ENCODE measurements around the gene SCYGR2. TPM values are rescaled to one million over a fixed set of nuclear protein-coding genes. Genes with fewer than 3 reads are reported as not detected.

The SCYGR2 gene
- total RNA-seq, 1 experiment from 2014 or later: not detected

DNA sequence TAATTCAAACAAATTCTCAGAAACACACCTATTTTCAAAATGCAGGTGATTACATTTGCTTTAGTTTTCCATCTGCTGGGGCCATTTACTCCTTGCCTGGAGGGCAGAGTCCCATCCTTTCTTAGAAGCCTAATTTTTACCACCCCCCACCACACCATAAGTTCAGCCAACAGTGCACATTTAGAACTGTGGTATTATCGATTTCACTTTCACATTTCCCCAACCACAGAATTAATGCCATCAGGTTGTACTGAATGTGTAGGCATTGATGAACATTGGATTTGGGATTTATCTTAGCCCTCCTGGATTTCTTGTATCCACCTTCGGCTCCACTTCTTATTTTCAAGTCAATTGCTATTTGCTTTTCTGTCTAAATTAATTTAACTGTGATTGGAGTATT lies 11.4 kb downstream of the SCYGR2 start:
- intact Hi-C loops (cut with micrococcal nuclease): no loop called here
- Histone ChIP-seq H2AFZ (ENCODE audit: low read length) (no peak overlapping the region), H3K36me3 (ENCODE audit: low read depth, low read length) (no peaks in the 10 kb centered on the region), H3K27me3 (ENCODE audit: low read length) (no peaks in the 10 kb centered on the region), H3K9me2 (replicated peaks; ENCODE audit: low read length) (0 out of 2 replicates have a peak, but pooled peaks cover 2% of the 10 kb centered on the region), H4K20me1 (ENCODE audit: low read length) (no peaks in the 10 kb centered on the region), H3K9me3 (ENCODE audit: low read length) (no peaks in the 10 kb centered on the region), H3K4me3 (ENCODE audit: low read length) (no peak overlapping the region), H3K9ac (ENCODE audit: low read length) (no peak overlapping the region), H3F3A (ENCODE audit: low read length, unreplicated experiment) (no peaks in the 10 kb centered on the region), H3K79me2 (ENCODE audit: low read length) (no peaks in the 10 kb centered on the region), H3K27ac (ENCODE audit: low read length) (no peak overlapping the region), H3K4me2 (ENCODE audit: low read length) (no peak overlapping the region), H3K4me1 (ENCODE audit: insufficient read depth, low read length) (no peaks in the 10 kb centered on the region)
- ChIA-PET CTCF (no interaction called here), POLR2A (ENCODE audit: unreplicated experiment) (no interaction called here)
- no TSS peak for BruUV-seq (replicated peaks)
- DNase-seq (no peak), ATAC-seq (no peak)
- TF ChIP-seq EZH2 (IDR thresholded peaks at IDR 0.05; ENCODE audit: low read length, unreplicated experiment): no peak
- TF ChIP-seq, protein P1, sequence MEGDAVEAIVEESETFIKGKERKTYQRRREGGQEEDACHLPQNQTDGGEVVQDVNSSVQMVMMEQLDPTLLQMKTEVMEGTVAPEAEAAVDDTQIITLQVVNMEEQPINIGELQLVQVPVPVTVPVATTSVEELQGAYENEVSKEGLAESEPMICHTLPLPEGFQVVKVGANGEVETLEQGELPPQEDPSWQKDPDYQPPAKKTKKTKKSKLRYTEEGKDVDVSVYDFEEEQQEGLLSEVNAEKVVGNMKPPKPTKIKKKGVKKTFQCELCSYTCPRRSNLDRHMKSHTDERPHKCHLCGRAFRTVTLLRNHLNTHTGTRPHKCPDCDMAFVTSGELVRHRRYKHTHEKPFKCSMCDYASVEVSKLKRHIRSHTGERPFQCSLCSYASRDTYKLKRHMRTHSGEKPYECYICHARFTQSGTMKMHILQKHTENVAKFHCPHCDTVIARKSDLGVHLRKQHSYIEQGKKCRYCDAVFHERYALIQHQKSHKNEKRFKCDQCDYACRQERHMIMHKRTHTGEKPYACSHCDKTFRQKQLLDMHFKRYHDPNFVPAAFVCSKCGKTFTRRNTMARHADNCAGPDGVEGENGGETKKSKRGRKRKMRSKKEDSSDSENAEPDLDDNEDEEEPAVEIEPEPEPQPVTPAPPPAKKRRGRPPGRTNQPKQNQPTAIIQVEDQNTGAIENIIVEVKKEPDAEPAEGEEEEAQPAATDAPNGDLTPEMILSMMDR (conservative IDR thresholded peaks at IDR 0.05; ENCODE audit: low read depth, low read length): no peak
- TF ChIP-seq EZH2phosphoT487 (IDR thresholded peaks at IDR 0.05; ENCODE audit: borderline replicate concordance, low read length): no peak

DNA sequence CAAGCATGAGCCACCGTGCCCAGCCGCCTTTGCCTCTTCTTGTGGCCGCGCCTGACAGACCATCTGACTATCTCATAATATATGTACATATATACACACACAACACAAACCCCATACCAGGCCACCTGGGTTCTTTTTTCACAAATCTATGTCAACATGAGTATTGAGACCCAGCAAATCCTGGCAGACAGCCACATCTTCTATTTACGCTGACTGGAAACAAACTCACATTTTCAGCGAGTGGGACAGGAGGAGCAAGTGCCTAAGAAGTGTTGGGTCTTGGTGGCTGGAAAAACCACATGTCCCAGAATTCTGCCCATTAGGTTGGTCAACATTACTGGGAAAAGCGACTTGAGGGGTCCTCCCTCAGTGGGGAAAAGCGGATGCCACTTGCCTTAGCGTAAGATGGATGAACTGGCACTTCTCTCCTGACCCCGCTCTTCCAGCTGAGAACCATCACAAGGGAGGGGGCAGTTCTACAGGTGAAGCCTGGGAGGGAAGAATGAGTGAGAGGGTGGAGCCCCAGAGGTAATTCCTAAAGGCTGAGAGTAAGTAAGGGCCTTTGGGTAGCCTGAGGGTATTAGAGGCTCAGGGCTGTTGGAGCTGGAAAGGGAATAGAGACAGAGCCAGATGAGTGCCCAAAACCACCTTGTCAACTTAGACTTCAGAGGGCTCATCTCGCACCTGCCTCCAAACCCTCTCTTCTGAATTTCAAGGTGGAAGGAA lies 14.0 kb downstream of the SCYGR2 start:
- no peak overlapping the region for H3K9ac ChIP-seq (ENCODE audit: low read length)
- H3K9me3 ChIP-seq (ENCODE audit: low read length): no peaks in the 10 kb centered on the region
- H3K27ac ChIP-seq (ENCODE audit: low read length): no peak overlapping the region
- H3K4me1 ChIP-seq (ENCODE audit: insufficient read depth, low read length): no peaks in the 10 kb centered on the region
- H3K4me3 ChIP-seq (ENCODE audit: low read length): no peak overlapping the region
- ChIA-PET POLR2A (ENCODE audit: unreplicated experiment) (no interaction called here), CTCF (no interaction called here)
- H3K9me2 ChIP-seq (replicated peaks; ENCODE audit: low read length): 0 out of 2 replicates have a peak, but pooled peaks cover 2% of the 10 kb centered on the region
- intact Hi-C loops (cut with micrococcal nuclease): no loop called here
- H3K4me2 ChIP-seq (ENCODE audit: low read length): no peak overlapping the region
- no peaks in the 10 kb centered on the region for H3K79me2 ChIP-seq (ENCODE audit: low read length)
- no peak for TF ChIP-seq EZH2 (IDR thresholded peaks at IDR 0.05; ENCODE audit: low read length, unreplicated experiment)
- TF ChIP-seq, protein P1 (conservative IDR thresholded peaks at IDR 0.05; ENCODE audit: low read depth, low read length): no peak
- no peak for TF ChIP-seq EZH2phosphoT487 (IDR thresholded peaks at IDR 0.05; ENCODE audit: borderline replicate concordance, low read length)
- no TSS peak for BruUV-seq (replicated peaks)
- H3K36me3 ChIP-seq (ENCODE audit: low read depth, low read length): no peaks in the 10 kb centered on the region
- ATAC-seq (no peak), DNase-seq (no peak)
- H4K20me1 ChIP-seq (ENCODE audit: low read length): no peaks in the 10 kb centered on the region
- H2AFZ ChIP-seq (ENCODE audit: low read length): no peak overlapping the region
- no peaks in the 10 kb centered on the region for H3F3A ChIP-seq (ENCODE audit: low read length, unreplicated experiment)
- no peaks in the 10 kb centered on the region for H3K27me3 ChIP-seq (ENCODE audit: low read length)

DNA sequence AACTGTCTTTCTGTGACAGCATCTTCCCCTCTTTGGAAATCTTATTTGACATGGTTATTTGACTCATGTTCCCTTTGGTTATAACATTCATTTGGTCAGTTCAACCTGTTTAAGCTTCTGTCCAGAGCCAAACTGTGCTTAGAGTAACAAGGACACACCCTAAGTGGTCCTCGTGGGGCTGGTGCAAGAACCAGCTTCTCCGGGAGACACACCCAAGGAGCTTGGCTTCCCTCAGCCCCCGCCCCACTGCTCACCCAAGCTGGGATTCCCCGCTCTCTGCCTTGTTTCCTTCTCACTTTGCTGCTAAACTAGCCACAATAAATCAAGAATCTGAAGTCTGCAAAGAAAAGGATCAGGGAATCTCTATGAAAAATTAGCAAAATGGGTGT lies 14.6 kb downstream of the SCYGR2 start:
- H4K20me1 ChIP-seq (ENCODE audit: low read length): no peaks in the 10 kb centered on the region
- no peak overlapping the region for H3K9ac ChIP-seq (ENCODE audit: low read length)
- no peak overlapping the region for H3K4me2 ChIP-seq (ENCODE audit: low read length)
- no peaks in the 10 kb centered on the region for H3K27me3 ChIP-seq (ENCODE audit: low read length)
- no peak overlapping the region for H3K27ac ChIP-seq (ENCODE audit: low read length)
- H3K79me2 ChIP-seq (ENCODE audit: low read length): no peaks in the 10 kb centered on the region
- CTCF ChIA-PET: no interaction called here
- TF ChIP-seq EZH2 (IDR thresholded peaks at IDR 0.05; ENCODE audit: low read length, unreplicated experiment) (no peak), EZH2phosphoT487 (IDR thresholded peaks at IDR 0.05; ENCODE audit: borderline replicate concordance, low read length) (no peak)
- TF ChIP-seq, protein P1 (conservative IDR thresholded peaks at IDR 0.05; ENCODE audit: low read depth, low read length): no peak
- H2AFZ ChIP-seq (ENCODE audit: low read length): no peak overlapping the region
- H3F3A ChIP-seq (ENCODE audit: low read length, unreplicated experiment): no peaks in the 10 kb centered on the region
- POLR2A ChIA-PET (ENCODE audit: unreplicated experiment): no interaction called here
- no peak for ATAC-seq
- no peak for DNase-seq
- 0 out of 2 replicates have a peak, but pooled peaks cover 2% of the 10 kb centered on the region for H3K9me2 ChIP-seq (replicated peaks; ENCODE audit: low read length)
- no peaks in the 10 kb centered on the region for H3K36me3 ChIP-seq (ENCODE audit: low read depth, low read length)
- H3K4me1 ChIP-seq (ENCODE audit: insufficient read depth, low read length): no peaks in the 10 kb centered on the region
- intact Hi-C loops (cut with micrococcal nuclease): no loop called here
- H3K4me3 ChIP-seq (ENCODE audit: low read length): no peak overlapping the region
- H3K9me3 ChIP-seq (ENCODE audit: low read length): no peaks in the 10 kb centered on the region
- BruUV-seq (replicated peaks): no TSS peak
